CD4-positive, alpha-beta T cell treated with Interleukin-1 beta for 1 hour (primary cell): ENCODE measurements around the gene PPFIA2.

Experiments
- DNase-seq, 2 donors: peaks; one replicate each; pipeline ENCODE4 v3.0.0-alpha.2; 2020 to 2022

Gene PPFIA2

GRCh38 chr12:81542065-81543010 is 216.8 kb downstream of the PPFIA2 start:
- no peak for DNase-seq

GRCh38 chr12:81541121-81541520 is 218.0 kb downstream of the PPFIA2 start:
- DNase-seq = no peak

- DNase-seq = no peak
These were observed 219.9 kb downstream of the PPFIA2 start for GRCh38 chr12:81539279-81539678.

- no peak for DNase-seq
These were observed 226.1 kb downstream of the PPFIA2 start for GRCh38 chr12:81533054-81533453.

- no peak for DNase-seq
These were observed 228.8 kb downstream of the PPFIA2 start for GRCh38 chr12:81530352-81530751.

GRCh38 chr12:81520064-81520945 is 238.8 kb downstream of the PPFIA2 start:
- no peak for DNase-seq

GRCh38 chr12:81518638-81519037 is 240.5 kb downstream of the PPFIA2 start:
- no peak for DNase-seq

GRCh38 chr12:81517296-81517695 is 241.9 kb downstream of the PPFIA2 start:
- DNase-seq = no peak

- DNase-seq = no peak
These were observed 256.0 kb downstream of the PPFIA2 start for GRCh38 chr12:81502912-81503695.

GRCh38 chr12:81500788-81501187 is 258.4 kb downstream of the PPFIA2 start:
- DNase-seq = no peak

- no peak for DNase-seq
These were observed 259.3 kb downstream of the PPFIA2 start for GRCh38 chr12:81499809-81500208.

GRCh38 chr12:81492131-81492720 is 266.9 kb downstream of the PPFIA2 start:
- no peak for DNase-seq

GRCh38 chr12:81472934-81473333 is 286.2 kb downstream of the PPFIA2 start:
- no peak for DNase-seq

- no peak for DNase-seq
These were observed 288.2 kb downstream of the PPFIA2 start for GRCh38 chr12:81470923-81471322.

GRCh38 chr12:81468206-81468605 is 290.9 kb downstream of the PPFIA2 start:
- no peak for DNase-seq

GRCh38 chr12:81465876-81466275 is 293.3 kb downstream of the PPFIA2 start:
- no peak for DNase-seq

- no peak for DNase-seq
These were observed 294.0 kb downstream of the PPFIA2 start for GRCh38 chr12:81465191-81465590.

GRCh38 chr12:81461163-81461562 is 298.0 kb downstream of the PPFIA2 start:
- DNase-seq = no peak

- DNase-seq = no peak
These were observed 308.0 kb downstream of the PPFIA2 start for GRCh38 chr12:81450920-81451739.

- DNase-seq = no peak
These were observed 317.5 kb downstream of the PPFIA2 start for GRCh38 chr12:81441629-81442028.

GRCh38 chr12:81440001-81440400 is 319.1 kb downstream of the PPFIA2 start:
- DNase-seq = no peak

- no peak for DNase-seq
These were observed 319.8 kb downstream of the PPFIA2 start for GRCh38 chr12:81439344-81439743.
